Gastrocnemius medialis (tissue), 4 donors: ENCODE measurements around the gene BBS9. TPM values are rescaled to one million over a fixed set of nuclear protein-coding genes. Genes with fewer than 3 reads are reported as not detected.
A peak's percentile ranks its signal among the peaks of the same experiment; 100 is the strongest.

ENCODE experiments used
- ATAC-seq, 2 donors: fragments of 150-250 bp; one replicate each; pipeline ENCODE4 v1.9.1; 2016
- DNase-seq, 2 donors: peaks; one replicate each; pipeline ENCODE4 v3.0.0-alpha.2; 2019
- H3K27ac ChIP-seq, 4 donors: fragments of 200-600 bp; sonication (generic); 1 replicate in 1 of 4; 2 replicates in 3 of 4; pipeline ENCODE4 v1.5.1; 2016 to 2018; ENCODE audit warnings: mild to moderate bottlenecking in 2 of 4, moderate library complexity in 1 of 4
- H3K27me3 ChIP-seq, 3 donors: fragments of 200-600 bp; sonication (generic) in 2 of 3; 1 replicate in 1 of 3; 2 replicates in 2 of 3; pipeline versions ENCODE4 v1.5.1 to v1.6.0; 2016 to 2019; ENCODE audit warnings: mild to moderate bottlenecking in 1 of 3, moderate library complexity in 1 of 3
- H3K36me3 ChIP-seq, 2 donors: fragments of 200-600 bp; sonication (generic) in 1 of 2; one replicate each; pipeline ENCODE4 v1.5.1; 2017 to 2018
- H3K4me1 ChIP-seq, 2 donors: fragments of 200-600 bp; sonication (generic) in 1 of 2; one replicate each; pipeline ENCODE4 v1.5.1; 2016 to 2017; ENCODE audit warnings: mild to moderate bottlenecking in 2 of 2
- H3K4me3 ChIP-seq, 4 donors: fragments of 200-600 bp; sonication (generic) in 3 of 4; 1 replicate in 1 of 4; 2 replicates in 3 of 4; pipeline ENCODE4 v1.5.1; 2016 to 2019; ENCODE audit warnings: mild to moderate bottlenecking in 2 of 4
- H3K9me3 ChIP-seq, 3 donors: fragments of 200-600 bp; sonication (generic) in 2 of 3; 1 replicate in 1 of 3; 2 replicates in 2 of 3; pipeline ENCODE4 v1.5.1; 2016 to 2019
- CTCF ChIP-seq, 5 experiments: fragments of 450-650 bp in 3 of 5; fragments of 200-600 bp in 2 of 5; sonication (generic) in 2 of 5; IDR thresholded peaks in 4 of 5; conservative IDR thresholded peaks in 1 of 5; 1 replicate in 4 of 5; 2 replicates in 1 of 5; pipeline ENCODE4 v1.5.1; 2016 to 2019; ENCODE audit warnings: antibody characterized with exemption in 5 of 5, mild to moderate bottlenecking in 3 of 5, moderate library complexity in 3 of 5
- POLR2A ChIP-seq, 2 donors: fragments of 450-650 bp; IDR thresholded peaks; one replicate each; pipeline ENCODE4 v1.6.1; 2017; ENCODE audit warnings: antibody characterized with exemption in 2 of 2, mild to moderate bottlenecking in 2 of 2, moderate library complexity in 2 of 2
- in situ Hi-C, 4 donors: fragments of 200-750 bp; cut with MboI; loops; one replicate each; pipeline versions ENCODE4 v1.15.0 to v1.8.0; 2017; ENCODE audit warnings: low sequenced_read_pairs in 4 of 4
- intact Hi-C: fragments of 100-400 bp; cut with DNase I; formaldehyde crosslinking; loops from one replicate; pipeline ENCODE4 v1.15.1; 2023; ENCODE audit warnings: low total_unique reads
- total RNA-seq, 4 donors: library from RNA; depleted of rRNA; stranded (reverse); fragments of >200 nt; gene quantifications; one replicate each; pipeline versions ENCODE4 v1.1.0 to v1.2.3, GENCODE V29; 2016

BBS9 gene
- total RNA-seq, 4 donors from 2014 or later: 3.5 to 6.5 (median 5.4) TPM

- Histone ChIP-seq H3K4me3 (no peak overlapping the region), H3K36me3 (no peaks in the 10 kb centered on the region), H3K9me3 (no peaks in the 10 kb centered on the region), H3K27me3 (no peaks in the 10 kb centered on the region), H3K27ac (no peak overlapping the region), H3K4me1 (no peaks in the 10 kb centered on the region)
- intact Hi-C loops (no loop called here), in situ Hi-C loops (no loop called here)
- ATAC-seq: no peak
- no peak for DNase-seq
- TF ChIP-seq POLR2A (IDR thresholded peaks at IDR 0.05) (no peak), CTCF (IDR thresholded peaks at IDR 0.05 in 4 of 5, conservative IDR thresholded peaks at IDR 0.05 in 1 of 5) (no peak)
Observed at GRCh38 chr7:33632322-33632721, 503.0 kb downstream of the BBS9 start.

DNA sequence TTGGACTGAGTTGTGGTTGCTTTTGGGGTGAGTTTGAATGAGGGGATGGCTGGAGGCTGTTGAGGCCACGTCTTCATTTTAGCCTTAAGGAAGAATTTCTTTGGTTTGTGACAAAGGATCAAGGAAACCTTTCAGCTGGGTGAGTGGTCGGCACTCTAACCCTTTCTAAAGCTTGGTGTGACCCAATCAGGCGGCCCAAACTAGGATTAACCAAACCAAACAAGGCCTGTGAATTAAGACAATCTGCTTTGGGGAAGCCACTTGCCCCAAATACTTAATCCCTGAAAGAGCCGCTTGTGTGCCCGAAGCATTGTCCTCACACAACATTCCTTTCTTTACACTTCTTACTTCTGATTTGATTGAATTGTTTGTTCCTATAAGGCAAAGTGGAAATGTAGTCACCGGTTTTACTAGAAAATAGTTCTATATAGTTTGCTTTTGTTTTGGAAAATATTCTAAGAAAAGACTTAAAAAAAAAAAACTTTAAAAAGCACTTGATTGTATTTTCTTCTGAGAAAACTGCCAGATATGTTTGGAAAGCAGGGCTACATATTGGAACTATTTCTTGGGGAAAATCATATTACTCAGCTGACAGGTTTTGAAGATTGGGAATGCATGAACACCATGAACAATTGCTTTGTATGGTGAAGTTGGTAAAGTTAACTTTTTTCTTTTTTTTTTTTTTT is 503.6 kb downstream of the BBS9 start:
- Histone ChIP-seq H3K36me3 (no peaks in the 10 kb centered on the region), H3K4me3 (no peak overlapping the region), H3K4me1 (no peaks in the 10 kb centered on the region), H3K9me3 (no peaks in the 10 kb centered on the region), H3K27me3 (no peaks in the 10 kb centered on the region), H3K27ac (no peak overlapping the region)
- intact Hi-C loops (no loop called here), in situ Hi-C loops (no loop called here)
- ATAC-seq (no peak), DNase-seq (no peak)
- TF ChIP-seq CTCF (IDR thresholded peaks at IDR 0.05 in 4 of 5, conservative IDR thresholded peaks at IDR 0.05 in 1 of 5) (no peak), POLR2A (IDR thresholded peaks at IDR 0.05) (no peak)

GRCh38 chr7:33634606-33635005 is 505.2 kb downstream of the BBS9 start:
- intact Hi-C loops: no loop called here
- H3K4me1 ChIP-seq: no peaks in the 10 kb centered on the region

DNA sequence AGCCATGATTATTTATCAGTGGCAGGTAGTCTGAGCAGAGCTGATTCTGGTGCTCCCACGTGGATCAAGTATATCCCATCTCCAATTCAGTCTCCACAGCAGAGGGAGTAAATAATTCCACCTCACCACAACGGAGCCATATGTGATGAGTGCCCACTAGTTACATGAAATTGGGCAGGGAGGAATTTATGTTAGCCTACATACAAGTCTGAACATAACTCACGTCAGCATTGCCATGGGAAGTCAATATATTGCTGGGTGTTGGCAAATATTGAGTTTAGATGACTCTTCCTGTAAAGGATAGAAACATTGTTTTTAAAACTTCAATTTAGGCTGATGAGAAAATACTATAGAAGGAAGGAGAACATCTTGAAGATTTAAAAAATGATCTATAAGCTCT is 507.0 kb downstream of the BBS9 start:
- no peak for TF ChIP-seq POLR2A (IDR thresholded peaks at IDR 0.05)
- TF ChIP-seq CTCF (IDR thresholded peaks at IDR 0.05 in 4 of 5, conservative IDR thresholded peaks at IDR 0.05 in 1 of 5): no peak
- in situ Hi-C loops (no loop called here), intact Hi-C loops (no loop called here)
- H3K27me3 ChIP-seq: no peaks in the 10 kb centered on the region
- no peaks in the 10 kb centered on the region for H3K4me1 ChIP-seq
- no peak overlapping the region for H3K4me3 ChIP-seq
- no peak for ATAC-seq
- no peak overlapping the region for H3K27ac ChIP-seq
- no peak for DNase-seq
- no peaks in the 10 kb centered on the region for H3K9me3 ChIP-seq
- H3K36me3 ChIP-seq: no peaks in the 10 kb centered on the region

More at GRCh38 chr7:33634606-33635005, 505.2 kb downstream of the BBS9 start:
- ATAC-seq (no peak), DNase-seq (no peak)
- no peak overlapping the region for H3K27ac ChIP-seq
- in situ Hi-C loops: no loop called here
- no peaks in the 10 kb centered on the region for H3K27me3 ChIP-seq
- no peak overlapping the region for H3K4me3 ChIP-seq
- no peaks in the 10 kb centered on the region for H3K36me3 ChIP-seq
- no peak for TF ChIP-seq POLR2A (IDR thresholded peaks at IDR 0.05)
- no peaks in the 10 kb centered on the region for H3K9me3 ChIP-seq

DNA sequence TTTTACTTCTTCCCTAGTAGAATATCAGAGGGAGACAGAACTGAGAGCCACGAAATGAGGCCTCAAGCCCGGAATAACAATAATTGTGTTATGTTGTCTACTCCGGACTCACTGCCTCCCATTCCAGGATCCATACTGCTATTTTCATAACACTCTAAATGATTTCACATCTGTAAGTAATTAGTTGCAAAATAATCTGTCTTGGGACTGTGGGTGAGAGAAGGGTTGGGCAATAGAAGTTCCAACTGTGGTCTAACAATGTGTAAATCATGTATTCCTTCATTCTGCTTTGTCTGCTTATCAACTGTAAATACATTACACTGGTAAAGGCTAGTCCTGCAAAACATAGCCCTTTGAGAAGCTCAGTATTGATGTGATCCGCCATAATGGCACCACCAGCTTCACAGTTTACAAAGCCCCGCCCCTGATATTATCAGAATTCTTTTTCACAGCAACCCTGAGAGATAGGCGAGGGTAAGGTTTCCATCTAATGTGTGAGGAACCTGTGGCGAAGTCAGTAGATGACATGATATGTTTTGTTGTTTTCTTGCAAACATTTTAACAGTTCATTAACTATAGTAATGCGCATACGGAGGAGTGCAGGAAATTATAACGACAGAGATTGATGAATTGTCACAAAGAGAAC is 510.3 kb downstream of the BBS9 start:
- in situ Hi-C loops: no loop called here
- peak overlapping the region in 1 of 4 donors; percentile 27 for H3K27ac ChIP-seq

More for the DNA sequence above, 510.3 kb downstream of the BBS9 start:
- Histone ChIP-seq H3K9me3 (no peaks in the 10 kb centered on the region), H3K4me3 (no peak overlapping the region), H3K4me1 (no peaks in the 10 kb centered on the region), H3K27me3 (no peaks in the 10 kb centered on the region), H3K36me3 (no peaks in the 10 kb centered on the region)
- TF ChIP-seq POLR2A (IDR thresholded peaks at IDR 0.05) (no peak), CTCF (IDR thresholded peaks at IDR 0.05 in 4 of 5, conservative IDR thresholded peaks at IDR 0.05 in 1 of 5) (no peak)
- intact Hi-C loops: no loop called here
- ATAC-seq (peak; percentile 63 to 72), DNase-seq (no peak)
